ENCODE results near the gene PCBP3.

PCBP3 gene

GRCh38 chr21:45932922-45933502 lies 289.5 kb downstream of the PCBP3 start:
- DNase-seq (ENCODE audit: low read depth): no peak

DNA sequence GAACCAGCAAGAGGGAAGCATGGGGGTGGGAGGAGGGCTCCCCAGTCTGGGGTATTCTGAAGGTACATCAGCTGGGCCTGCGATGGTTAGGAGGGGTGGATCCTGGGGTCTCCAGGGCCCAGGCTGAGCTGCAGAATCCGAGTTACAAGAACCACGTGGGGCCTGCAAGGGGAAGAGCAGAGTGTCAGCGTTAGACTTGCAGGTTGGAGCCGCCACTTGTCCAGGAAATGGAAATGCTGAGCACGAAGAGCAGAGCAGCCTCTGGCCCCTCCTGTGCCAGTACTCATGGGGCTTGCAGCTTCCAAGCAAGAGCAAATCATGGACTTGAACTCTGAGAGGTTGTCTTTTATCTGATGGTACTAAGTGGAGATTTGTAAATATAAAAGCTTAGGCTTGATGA lies 290.6 kb downstream of the PCBP3 start:
- DNase-seq (ENCODE audit: low read depth): no peak

DNA sequence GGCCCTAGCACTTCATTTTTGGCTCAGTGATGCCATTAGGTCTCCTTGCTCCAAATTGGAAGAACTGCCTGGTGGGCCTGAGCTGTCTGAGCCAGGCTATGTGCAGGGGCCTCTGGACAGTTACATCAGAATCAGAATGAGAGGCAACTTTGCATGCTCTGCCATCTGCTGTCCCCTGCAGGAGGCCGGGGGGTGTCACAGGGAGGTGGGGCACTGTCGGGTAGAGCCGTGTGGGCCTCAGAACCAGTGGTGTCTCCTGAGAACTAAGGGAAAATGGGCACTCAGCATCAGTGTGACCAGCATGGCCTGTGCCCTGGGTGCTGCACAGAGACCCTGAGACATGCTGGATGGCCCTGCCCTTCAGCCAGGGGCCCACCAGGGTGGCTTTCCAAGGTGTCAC lies 291.0 kb downstream of the PCBP3 start:
- DNase-seq (ENCODE audit: low read depth): no peak

GRCh38 chr21:45935628-45936027 lies 292.1 kb downstream of the PCBP3 start:
- no peak for DNase-seq (ENCODE audit: low read depth)

- DNase-seq (ENCODE audit: low read depth): no peak
Measured at GRCh38 chr21:45937721-45938452, 294.4 kb downstream of the PCBP3 start.

DNA sequence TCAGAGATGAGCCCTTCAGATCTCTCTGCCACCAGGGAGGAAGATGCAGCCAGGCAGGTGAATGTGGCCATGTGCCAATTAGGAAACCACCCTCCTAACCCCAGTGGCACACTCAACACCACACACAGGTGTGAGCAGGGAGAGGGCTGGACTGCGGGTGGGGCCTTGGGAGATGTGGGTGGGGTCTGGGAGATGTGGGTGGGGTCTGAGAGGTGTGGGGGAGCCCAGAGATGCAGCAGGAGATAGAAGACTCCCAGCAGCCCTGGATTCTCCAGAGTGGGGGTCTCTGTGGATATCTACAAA lies 294.9 kb downstream of the PCBP3 start:
- DNase-seq (ENCODE audit: low read depth): no peak

- no peak for DNase-seq (ENCODE audit: low read depth)
Measured at GRCh38 chr21:45938811-45939520, 295.4 kb downstream of the PCBP3 start.

DNA sequence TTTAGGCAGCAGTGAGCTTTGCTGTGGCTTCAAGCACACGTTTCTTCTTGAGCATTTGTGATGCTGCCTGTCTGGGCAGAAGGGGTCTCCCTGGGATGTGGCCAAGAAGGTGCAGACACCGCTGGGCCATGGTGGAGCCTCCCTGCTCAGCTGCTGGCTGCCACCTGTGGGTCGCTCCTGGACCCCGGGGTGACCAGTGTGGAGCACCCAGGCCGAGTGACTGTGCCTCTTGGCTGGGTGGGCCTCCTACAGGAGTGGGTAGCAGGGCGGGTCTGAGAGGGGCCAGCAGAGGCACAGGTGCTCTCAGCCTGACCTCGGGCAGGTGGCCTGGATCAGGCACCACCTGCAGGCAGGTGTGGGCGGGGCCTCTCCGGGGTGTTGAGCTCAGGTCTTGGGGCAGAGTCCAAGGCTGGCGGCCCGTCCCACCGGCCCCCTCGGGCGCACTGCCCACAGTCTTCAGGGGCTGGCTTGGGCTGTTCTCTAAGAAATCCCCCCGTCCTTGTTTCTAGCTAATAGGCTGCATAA lies 296.1 kb downstream of the PCBP3 start:
- no peak for DNase-seq (ENCODE audit: low read depth)

GRCh38 chr21:45940091-45940490 lies 296.6 kb downstream of the PCBP3 start:
- DNase-seq (ENCODE audit: low read depth): no peak

- DNase-seq (ENCODE audit: low read depth): no peak
Measured at GRCh38 chr21:45940621-45941337, 297.3 kb downstream of the PCBP3 start.

DNA sequence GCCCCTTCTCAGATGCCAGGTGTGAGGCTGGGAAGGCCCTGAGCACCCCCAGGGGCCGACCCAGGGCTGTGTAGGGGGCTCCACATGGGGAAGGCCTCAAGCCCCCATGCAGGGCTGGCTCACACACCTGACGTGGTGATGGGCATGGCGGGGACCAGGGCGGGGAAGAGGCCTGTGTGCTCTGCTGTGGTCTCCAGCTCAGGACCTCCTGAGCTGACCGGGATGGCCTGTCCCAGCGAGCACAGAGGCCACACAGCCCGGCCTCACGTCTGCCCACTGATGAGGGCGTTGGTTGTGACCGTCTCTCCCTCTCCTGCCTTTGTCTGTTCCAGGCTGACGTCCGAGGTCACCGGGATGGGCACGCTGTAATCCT lies 297.8 kb downstream of the PCBP3 start:
- no peak for DNase-seq (ENCODE audit: low read depth)

- no peak for DNase-seq (ENCODE audit: low read depth)
Measured at GRCh38 chr21:45941717-45942546, 298.4 kb downstream of the PCBP3 start.

GRCh38 chr21:45942755-45943629 lies 299.5 kb downstream of the PCBP3 start:
- DNase-seq (ENCODE audit: low read depth): no peak

DNA sequence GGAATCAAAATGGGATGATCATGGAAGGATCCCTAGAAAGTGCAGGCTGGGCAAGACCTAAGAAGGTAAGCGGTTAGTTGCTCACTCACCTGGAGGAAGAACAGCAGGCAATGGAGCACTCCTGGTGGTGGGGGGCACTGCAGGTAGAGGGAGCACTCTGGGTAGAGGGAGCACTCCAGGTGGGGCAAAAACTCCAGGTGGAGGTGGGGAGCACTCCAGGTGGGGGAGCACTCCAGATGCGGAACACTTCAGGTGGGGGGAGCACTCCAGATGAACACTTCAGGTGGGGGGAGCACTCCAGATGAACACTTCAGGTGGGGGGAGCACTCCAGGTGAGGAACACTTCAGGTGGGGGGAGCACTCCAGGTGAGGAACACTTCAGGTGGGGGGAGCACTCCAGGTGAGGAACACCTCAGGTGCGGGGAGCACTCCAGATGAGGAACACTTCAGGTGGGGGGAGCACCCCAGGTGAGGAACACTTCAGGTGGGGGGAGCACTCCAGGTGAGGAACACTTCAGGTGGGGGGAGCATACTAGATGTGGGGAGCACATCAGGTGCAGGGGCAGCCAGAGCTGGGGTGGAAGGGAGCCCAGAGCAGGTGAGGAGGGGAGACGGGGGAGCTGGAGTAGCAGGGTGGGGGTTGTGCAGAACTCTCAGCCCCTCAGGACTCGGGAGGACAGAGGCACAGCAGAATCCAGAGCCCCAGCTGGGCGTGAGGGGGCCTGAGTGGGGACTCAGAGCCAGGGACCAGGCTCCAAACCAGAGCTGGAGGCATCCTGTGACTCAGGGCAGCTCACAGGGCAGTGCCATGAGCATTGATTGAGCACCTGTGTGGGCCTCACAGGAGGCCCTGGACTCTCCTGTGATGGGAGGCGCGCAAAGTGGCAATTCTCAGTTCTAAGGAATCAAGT lies 300.4 kb downstream of the PCBP3 start:
- no peak for DNase-seq (ENCODE audit: low read depth)

GRCh38 chr21:45944601-45945000 lies 301.1 kb downstream of the PCBP3 start:
- DNase-seq (ENCODE audit: low read depth): no peak

DNA sequence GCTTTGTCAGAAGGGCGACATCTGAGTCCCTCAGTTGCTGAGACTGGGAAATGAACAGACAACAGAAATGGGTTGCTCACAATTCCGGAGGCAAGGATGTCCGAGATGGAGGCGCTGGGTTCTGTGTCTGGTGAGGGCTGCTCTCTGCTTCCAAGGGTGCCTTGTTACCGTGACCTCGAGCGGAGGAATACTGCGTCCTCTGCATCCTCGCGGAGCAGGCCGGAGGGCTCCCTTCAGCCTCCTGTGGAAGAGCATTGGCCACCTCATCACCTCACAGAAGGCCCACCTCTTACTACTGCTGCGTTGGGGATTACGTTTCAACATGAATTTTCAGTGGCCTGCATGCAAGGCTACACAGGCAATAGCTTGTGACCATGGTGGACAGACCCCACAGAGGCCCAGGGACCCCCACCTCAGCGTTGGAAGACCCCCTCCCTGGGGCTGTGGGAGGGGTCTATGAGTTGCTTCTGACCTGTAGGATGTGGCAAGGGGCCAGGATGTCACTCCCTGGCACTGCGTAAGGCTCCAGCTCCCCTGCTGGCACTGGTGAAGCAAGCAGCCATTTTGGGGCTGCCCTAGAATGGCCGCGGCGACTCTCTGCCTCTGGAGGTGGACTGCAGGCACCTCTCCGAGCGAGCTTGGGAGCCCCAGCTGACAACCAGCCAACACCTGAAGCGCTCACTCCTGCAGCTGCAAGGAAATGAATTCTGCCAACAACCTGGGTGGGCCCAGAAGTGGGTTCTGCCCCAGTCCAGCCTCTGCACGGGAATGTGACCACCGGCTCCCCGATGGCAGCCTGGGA lies 301.7 kb downstream of the PCBP3 start:
- DNase-seq (ENCODE audit: low read depth): no peak

DNA sequence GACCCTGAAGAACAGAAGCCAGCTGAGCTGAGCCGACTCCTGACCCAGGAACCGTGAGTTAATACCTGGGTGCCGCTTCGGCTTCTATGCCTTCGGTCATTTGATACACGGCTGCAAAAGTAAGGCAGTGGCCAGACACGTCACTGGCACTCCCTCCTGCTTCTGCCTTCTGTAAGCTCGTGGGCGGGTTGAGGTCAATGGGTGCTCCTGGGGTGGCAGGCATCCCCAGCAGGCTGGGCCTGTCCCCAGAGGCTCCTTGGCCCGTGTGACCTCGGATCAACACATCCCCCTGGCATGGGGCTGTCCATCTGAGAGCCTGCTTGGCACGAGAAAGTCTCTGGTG lies 302.3 kb downstream of the PCBP3 start:
- DNase-seq (ENCODE audit: low read depth): no peak

DNA sequence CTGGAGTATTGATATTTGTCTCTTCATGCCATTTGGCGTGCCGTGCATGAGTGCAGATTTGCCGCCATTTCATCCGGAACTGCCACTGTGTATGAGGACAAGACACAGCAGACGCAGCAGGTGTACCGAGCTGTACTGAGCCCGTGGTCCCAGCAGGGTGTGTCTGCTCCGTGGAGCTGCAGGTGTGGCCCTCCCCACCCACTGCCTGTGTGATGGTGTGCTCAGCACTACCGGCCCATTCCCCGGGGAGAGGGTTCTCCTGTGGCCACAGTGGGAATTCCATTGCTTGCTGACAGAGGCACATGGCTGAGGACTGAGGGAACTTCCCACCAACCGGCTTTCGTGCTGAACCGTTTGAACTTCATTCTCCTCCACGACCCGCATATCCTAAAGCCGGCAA lies 303.8 kb downstream of the PCBP3 start:
- no peak for DNase-seq (ENCODE audit: low read depth)

GRCh38 chr21:45947716-45948255 lies 304.3 kb downstream of the PCBP3 start:
- DNase-seq (ENCODE audit: low read depth): no peak

Data from GM04503 (cell line).